Testis (tissue), 3 donors: ENCODE measurements around the gene AMMECR1. TPM values are rescaled to one million over a fixed set of nuclear protein-coding genes. Genes with fewer than 3 reads are reported as not detected.

Experiments used
- DNase-seq: peaks from one replicate; pipeline ENCODE4 v3.0.0-alpha.2; 2019
- H3K27ac ChIP-seq, 2 donors: fragments of 200-600 bp; sonication (generic); one replicate each; pipeline ENCODE4 v1.5.1; 2019
- H3K27me3 ChIP-seq: fragments of 200-600 bp; sonication (generic); one replicate; pipeline ENCODE4 v1.5.1; 2019
- H3K36me3 ChIP-seq: fragments of 200-600 bp; sonication (generic); one replicate; pipeline ENCODE4 v1.5.1; 2017; ENCODE audit warnings: low read depth; ENCODE audit errors: missing control alignments
- H3K4me1 ChIP-seq: fragments of 200-600 bp; sonication (generic); one replicate; pipeline ENCODE4 v1.5.1; 2019
- H3K4me3 ChIP-seq, 2 donors: fragments of 200-600 bp; sonication (generic); one replicate each; pipeline ENCODE4 v1.5.1; 2017 to 2019
- H3K9me3 ChIP-seq: fragments of 200-600 bp; sonication (generic); one replicate; pipeline ENCODE4 v1.5.1; 2017
- CTCF ChIP-seq, 3 experiments: fragments of 450-650 bp in 2 of 3; fragments of 200-600 bp in 1 of 3; sonication (generic) in 1 of 3; IDR thresholded peaks; one replicate each; pipeline ENCODE4 v1.5.1; 2016 to 2019; ENCODE audit warnings: antibody characterized with exemption in 3 of 3, mild to moderate bottlenecking in 2 of 3, moderate library complexity in 1 of 3
- POLR2A ChIP-seq: fragments of 450-650 bp; IDR thresholded peaks from one replicate; pipeline ENCODE4 v1.6.1; 2017; ENCODE audit warnings: antibody characterized with exemption, mild to moderate bottlenecking, moderate library complexity
- WGBS, 2 donors: methylation state at CpG; one replicate each; pipeline ENCODE4 v1.1.5; 2018; 5-methylcytosine and 5-hydroxymethylcytosine counted together
- intact Hi-C: fragments of 100-400 bp; cut with DNase I; formaldehyde crosslinking; loops from one replicate; pipeline ENCODE4 v1.15.1; 2023; ENCODE audit warnings: low total_unique reads
- polyA plus RNA-seq: library from polyadenylated mRNA; stranded (reverse); fragments of 350-450 nt; fragmentation: Illumina TruSeq; extraction: RNeasy Lipid Tissue Mini Kit (QIAGEN cat#74804); gene quantifications from one replicate; pipeline ENCODE4 v1.2.3, GENCODE V29; 2014; ENCODE audit warnings: low read depth, low replicate concordance; ENCODE audit not compliant: insufficient read depth
- total RNA-seq, 2 donors: library from RNA; depleted of rRNA; stranded (reverse); fragments of >200 nt; gene quantifications; one replicate each; pipeline ENCODE4 v1.2.3, GENCODE V29; 2016

Gene AMMECR1
- total and polyA plus RNA-seq, 3 donors from 2014 or later = 3.3 to 5.7 (median 5.4) TPM

- Histone ChIP-seq H3K27ac (no peak overlapping the region), H3K36me3 (no peaks in the 10 kb centered on the region), H3K27me3 (no peaks in the 10 kb centered on the region), H3K4me3 (no peak overlapping the region), H3K4me1 (no peaks in the 10 kb centered on the region), H3K9me3 (no peaks in the 10 kb centered on the region)
- 94 to 95% methylated on average over 1 of the region's 1 CpG for WGBS, 2 donors
- no peak for DNase-seq
- TF ChIP-seq POLR2A (no peak), CTCF (IDR thresholded peaks at IDR 0.05) (no peak)
- intact Hi-C loops = no loop called here
Observed at GRCh38 chrX:110219920-110220319, 98.0 kb downstream of the AMMECR1 start.

DNA sequence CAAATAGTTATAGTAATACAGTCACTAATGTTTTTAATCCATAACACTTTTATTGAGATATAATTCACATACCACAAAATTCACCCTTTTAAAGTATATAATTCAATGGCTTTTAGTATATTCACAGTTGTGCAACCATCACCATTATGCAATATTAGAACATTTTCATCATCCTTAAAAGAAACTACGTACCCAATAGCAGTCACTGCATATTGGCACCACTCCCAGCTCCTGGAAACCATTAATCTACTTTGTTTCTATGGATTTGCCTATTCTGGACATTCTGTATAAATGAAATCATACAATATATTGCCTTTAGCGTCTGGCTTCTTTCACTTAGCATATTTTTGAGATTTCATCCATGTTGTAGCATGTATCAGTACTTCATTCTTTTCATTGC lies 99.3 kb downstream of the AMMECR1 start:
- intact Hi-C loops = no loop called here
- H3K4me1 ChIP-seq = no peaks in the 10 kb centered on the region
- H3K9me3 ChIP-seq = no peaks in the 10 kb centered on the region
- H3K4me3 ChIP-seq = no peak overlapping the region
- H3K27me3 ChIP-seq = no peaks in the 10 kb centered on the region
- H3K27ac ChIP-seq = no peak overlapping the region
- WGBS, 2 donors = 96 to 98% methylated on average over 2 of the region's 2 CpGs
- TF ChIP-seq CTCF (IDR thresholded peaks at IDR 0.05) (no peak), POLR2A (no peak)
- no peaks in the 10 kb centered on the region for H3K36me3 ChIP-seq
- no peak for DNase-seq

DNA sequence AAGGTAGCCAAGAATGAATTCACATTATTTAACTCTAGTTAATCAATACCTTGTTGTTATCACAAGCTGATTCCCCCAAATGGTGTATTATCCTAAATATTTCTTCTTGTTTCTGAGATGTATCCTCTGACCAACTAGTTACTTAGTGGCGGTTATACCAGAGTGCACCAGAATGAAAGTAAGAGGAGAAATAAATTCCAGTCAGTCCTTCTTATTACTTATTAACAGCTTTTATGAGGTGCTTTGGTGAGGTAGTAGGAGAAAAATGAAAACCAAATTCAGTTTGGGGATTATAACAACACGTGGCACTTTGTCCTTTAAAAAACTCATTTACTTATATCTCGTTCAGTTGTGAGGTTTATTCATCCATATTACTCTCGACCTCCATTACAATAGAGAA lies 101.9 kb downstream of the AMMECR1 start:
- Histone ChIP-seq H3K36me3 (no peaks in the 10 kb centered on the region), H3K4me1 (no peaks in the 10 kb centered on the region), H3K9me3 (no peaks in the 10 kb centered on the region), H3K27me3 (no peaks in the 10 kb centered on the region), H3K27ac (no peak overlapping the region), H3K4me3 (no peak overlapping the region)
- intact Hi-C loops = no loop called here
- no peak for TF ChIP-seq POLR2A
- no peak for TF ChIP-seq CTCF (IDR thresholded peaks at IDR 0.05)
- 91 to 97% methylated on average over 4 of the region's 4 CpGs for WGBS, 2 donors
- no peak for DNase-seq

- WGBS, 2 donors = 33 to 83% methylated on average over 1 of the region's 1 CpG
- H3K9me3 ChIP-seq = no peaks in the 10 kb centered on the region
- DNase-seq = no peak
- no peaks in the 10 kb centered on the region for H3K36me3 ChIP-seq
- no peaks in the 10 kb centered on the region for H3K4me1 ChIP-seq
- H3K4me3 ChIP-seq = no peak overlapping the region
- no peak overlapping the region for H3K27ac ChIP-seq
- TF ChIP-seq POLR2A (no peak), CTCF (IDR thresholded peaks at IDR 0.05) (no peak)
- intact Hi-C loops = no loop called here
- no peaks in the 10 kb centered on the region for H3K27me3 ChIP-seq
Observed at GRCh38 chrX:110215411-110215810, 102.5 kb downstream of the AMMECR1 start.

- intact Hi-C loops = no loop called here
- WGBS, 2 donors = 100% methylated on average over 1 of the region's 1 CpG
- TF ChIP-seq CTCF (IDR thresholded peaks at IDR 0.05) = no peak
- TF ChIP-seq POLR2A = no peak
Observed at GRCh38 chrX:110214684-110215083, 103.2 kb downstream of the AMMECR1 start.

More at GRCh38 chrX:110214684-110215083, 103.2 kb downstream of the AMMECR1 start:
- no peak for DNase-seq
- Histone ChIP-seq H3K4me1 (no peaks in the 10 kb centered on the region), H3K36me3 (no peaks in the 10 kb centered on the region), H3K27ac (no peak overlapping the region), H3K4me3 (no peak overlapping the region), H3K27me3 (no peaks in the 10 kb centered on the region), H3K9me3 (no peaks in the 10 kb centered on the region)
